ENCODE data around the gene UPB1.

UPB1 gene

GRCh38 chr22:24503843-24504338, 8.8 kb downstream of the UPB1 start:
- Histone ChIP-seq H2AFZ (no peak overlapping the region), H3K9ac (no peak overlapping the region), H3K27me3 (ENCODE audit: control insufficient read depth, insufficient read depth, low read length) (no peaks in the 10 kb centered on the region), H3K4me1 (no peaks in the 10 kb centered on the region), H3K4me3 (ENCODE audit: low read depth, low read length) (no peak overlapping the region), H3K27ac (no peak overlapping the region), H3K9me3 (ENCODE audit: control insufficient read depth, low read length) (no peaks in the 10 kb centered on the region), H3K4me2 (ENCODE audit: low read length) (no peak overlapping the region), H3K79me2 (no peaks in the 10 kb centered on the region), H3K36me3 (ENCODE audit: control insufficient read depth, insufficient read depth, low read length) (no peaks in the 10 kb centered on the region)
- TF ChIP-seq CTCF (IDR thresholded peaks at IDR 0.05), result no peak

- Histone ChIP-seq H3K79me2 (no peaks in the 10 kb centered on the region), H3K36me3 (ENCODE audit: control insufficient read depth, insufficient read depth, low read length) (no peaks in the 10 kb centered on the region), H3K4me1 (no peaks in the 10 kb centered on the region), H3K27ac (no peak overlapping the region), H3K9ac (no peak overlapping the region), H3K4me3 (ENCODE audit: low read depth, low read length) (no peak overlapping the region), H3K4me2 (ENCODE audit: low read length) (no peak overlapping the region), H3K27me3 (ENCODE audit: control insufficient read depth, insufficient read depth, low read length) (no peaks in the 10 kb centered on the region), H3K9me3 (ENCODE audit: control insufficient read depth, low read length) (no peaks in the 10 kb centered on the region), H2AFZ (no peak overlapping the region)
- TF ChIP-seq CTCF (IDR thresholded peaks at IDR 0.05), result no peak
Measured at GRCh38 chr22:24504540-24504939, 9.4 kb downstream of the UPB1 start.

DNA sequence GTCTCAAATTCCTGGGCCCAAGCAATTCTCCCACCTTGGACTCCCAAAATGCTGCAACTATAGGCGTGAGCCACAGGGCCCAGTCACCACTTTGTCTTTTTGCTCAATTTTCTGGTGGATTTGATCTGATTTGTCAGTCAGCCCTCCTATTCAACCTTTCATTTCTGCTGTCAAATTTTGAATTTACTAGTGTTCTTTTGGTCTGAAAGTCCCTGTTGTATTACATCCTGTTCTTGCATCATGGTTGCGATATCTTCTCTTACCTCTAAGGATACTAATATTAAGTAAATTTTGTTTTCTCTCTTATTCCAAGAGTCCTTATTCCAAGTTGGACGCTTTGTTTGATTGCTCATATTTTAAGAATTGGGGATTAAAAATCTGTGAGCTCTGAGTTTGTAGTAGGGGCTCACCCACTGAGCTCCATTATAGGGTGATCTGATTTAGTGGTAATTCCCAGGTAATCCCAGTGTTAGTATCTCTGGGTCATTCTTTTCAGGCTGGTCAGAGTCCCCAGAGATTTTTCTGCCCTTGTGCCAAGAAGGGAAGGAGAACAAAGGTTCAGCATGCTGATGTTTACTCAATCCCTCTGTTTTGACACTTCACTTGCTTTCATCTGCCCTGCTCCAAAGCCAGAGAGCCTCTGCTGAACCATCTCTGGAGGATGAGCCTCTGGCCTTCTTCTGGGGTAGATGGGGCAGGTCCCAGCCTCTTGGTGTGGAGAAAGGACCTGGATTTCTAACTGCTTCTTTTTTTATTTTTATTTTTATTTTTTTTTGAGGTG, 10.0 kb downstream of the UPB1 start:
- Histone ChIP-seq H3K9me3 (ENCODE audit: control insufficient read depth, low read length) (no peaks in the 10 kb centered on the region), H2AFZ (no peak overlapping the region), H3K9ac (no peak overlapping the region), H3K36me3 (ENCODE audit: control insufficient read depth, insufficient read depth, low read length) (no peaks in the 10 kb centered on the region), H3K27ac (no peak overlapping the region), H3K79me2 (no peaks in the 10 kb centered on the region), H3K4me2 (ENCODE audit: low read length) (no peak overlapping the region), H3K4me3 (ENCODE audit: low read depth, low read length) (no peak overlapping the region), H3K27me3 (ENCODE audit: control insufficient read depth, insufficient read depth, low read length) (no peaks in the 10 kb centered on the region), H3K4me1 (no peaks in the 10 kb centered on the region)
- TF ChIP-seq CTCF (IDR thresholded peaks at IDR 0.05), result no peak

DNA sequence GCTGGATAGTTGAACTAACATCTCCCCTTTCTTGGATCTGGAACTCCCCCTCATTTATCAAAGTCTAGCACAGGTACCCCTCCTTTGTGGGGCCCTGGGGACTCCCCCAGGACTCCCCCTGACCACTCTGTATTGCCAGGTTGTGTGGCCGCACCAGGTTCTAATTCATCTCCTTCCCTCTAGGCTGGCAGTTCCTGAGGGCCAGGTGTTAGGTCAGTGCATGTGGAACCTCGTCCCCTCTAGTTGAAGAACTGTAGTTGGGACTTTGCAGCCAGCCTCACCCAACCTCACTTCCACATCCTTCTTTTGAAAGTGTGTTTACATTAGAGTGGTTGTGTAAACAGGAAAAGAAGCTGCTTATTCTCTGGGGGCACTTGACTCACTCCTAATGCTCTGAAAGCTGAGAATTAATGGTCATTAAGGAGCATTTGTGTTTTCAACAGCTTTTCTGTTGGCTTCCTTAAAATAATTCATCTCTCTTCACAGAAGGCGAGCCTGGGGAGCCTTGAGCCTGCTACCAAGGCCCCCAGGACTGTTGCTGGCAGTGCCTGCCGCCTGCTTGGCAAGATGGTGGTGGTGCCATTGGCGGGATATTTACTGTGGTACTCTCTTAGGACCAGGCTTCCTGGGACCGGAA, 11.8 kb downstream of the UPB1 start:
- no peak overlapping the region for H2AFZ ChIP-seq
- no peaks in the 10 kb centered on the region for H3K9me3 ChIP-seq (ENCODE audit: control insufficient read depth, low read length)
- no peak overlapping the region for H3K4me3 ChIP-seq (ENCODE audit: low read depth, low read length)
- no peaks in the 10 kb centered on the region for H3K36me3 ChIP-seq (ENCODE audit: control insufficient read depth, insufficient read depth, low read length)
- no peaks in the 10 kb centered on the region for H3K79me2 ChIP-seq
- H3K4me2 ChIP-seq (ENCODE audit: low read length), result no peak overlapping the region
- no peak for TF ChIP-seq CTCF (IDR thresholded peaks at IDR 0.05)
- peaks cover 8% of the 10 kb centered on the region for H3K4me1 ChIP-seq
- H3K9ac ChIP-seq, result no peak overlapping the region
- no peaks in the 10 kb centered on the region for H3K27me3 ChIP-seq (ENCODE audit: control insufficient read depth, insufficient read depth, low read length)
- H3K27ac ChIP-seq, result no peak overlapping the region
